ENCODE results near the gene UROC1.
"Not testable (repeated sequence)": the region's sequence is repeated elsewhere in the genome, so short reads cannot be mapped to it uniquely, and the experiment has no call there.

UROC1 gene

DNA sequence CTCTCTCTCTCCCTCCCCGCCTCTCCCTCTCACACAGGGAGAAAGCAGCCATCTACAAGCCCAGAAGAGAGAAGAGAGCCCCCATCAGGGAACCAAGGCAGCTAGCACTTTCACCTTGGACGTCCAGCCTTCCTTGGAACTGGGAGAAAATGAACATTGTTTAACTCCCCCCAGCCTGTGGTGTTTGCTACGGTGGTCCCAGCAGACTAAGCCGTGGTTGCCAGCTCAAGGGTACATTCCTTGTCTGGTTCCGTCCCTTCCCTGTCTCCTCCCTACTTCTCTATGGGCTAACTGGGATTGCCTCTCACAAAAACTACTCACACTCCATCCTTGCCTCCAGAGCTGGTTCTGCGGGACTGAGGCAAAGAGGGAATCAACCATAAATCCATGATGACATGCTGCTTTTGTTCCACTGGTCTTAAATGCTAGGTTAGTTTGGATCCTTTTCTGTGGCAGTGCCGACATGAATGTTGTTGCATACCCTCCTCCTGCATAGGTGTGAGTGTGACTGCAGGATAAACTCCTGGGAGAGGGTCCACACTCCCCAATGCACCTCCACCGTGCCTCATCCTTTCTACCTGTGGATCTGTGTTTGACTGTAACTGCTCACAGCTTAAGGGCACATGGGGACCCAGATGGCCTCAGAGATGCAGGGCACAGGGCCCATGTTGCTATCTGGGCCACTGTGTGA lies 29.1 kb upstream of the UROC1 start:
- no peak for DNase-seq

DNA sequence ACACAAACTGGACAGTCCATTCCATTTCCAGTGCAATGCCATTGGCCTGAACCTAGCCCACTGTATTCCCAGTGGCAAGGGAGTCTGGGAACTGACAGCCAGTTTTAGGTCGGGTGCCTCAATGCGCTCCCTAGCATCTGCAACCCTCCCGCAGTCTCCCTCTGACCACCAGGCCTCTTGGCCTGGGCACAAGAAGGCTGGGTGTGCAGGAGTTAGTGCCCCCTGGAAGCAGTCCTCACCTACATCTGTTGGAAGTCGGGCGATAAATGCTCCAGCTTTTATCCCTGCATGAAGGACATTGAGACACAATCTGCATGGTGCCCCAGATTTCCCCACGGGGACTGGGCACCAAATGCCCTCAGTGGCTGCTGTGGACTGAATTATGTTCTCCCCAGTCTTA lies 28.4 kb upstream of the UROC1 start:
- DNase-seq: no peak

DNA sequence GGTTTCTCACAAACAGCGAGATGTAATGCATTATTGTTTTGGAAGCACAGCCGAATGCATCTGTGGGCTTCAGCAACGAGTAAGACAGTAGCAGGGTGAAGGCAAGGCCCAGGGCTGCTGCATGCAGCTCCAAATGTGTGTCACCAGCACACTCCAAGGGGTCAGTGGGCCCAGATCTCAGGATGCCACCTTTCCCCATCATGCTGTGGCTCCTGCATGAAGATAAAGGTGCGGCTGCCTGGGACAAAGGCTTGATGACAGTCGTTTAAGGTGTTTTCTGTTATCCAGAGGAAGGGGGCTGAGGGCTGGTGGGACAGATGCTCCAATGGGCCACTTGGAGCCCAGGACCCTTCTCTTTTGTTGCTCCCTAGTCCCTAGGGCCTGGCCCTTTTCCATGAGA lies 28.0 kb upstream of the UROC1 start:
- DNase-seq: no peak

DNA sequence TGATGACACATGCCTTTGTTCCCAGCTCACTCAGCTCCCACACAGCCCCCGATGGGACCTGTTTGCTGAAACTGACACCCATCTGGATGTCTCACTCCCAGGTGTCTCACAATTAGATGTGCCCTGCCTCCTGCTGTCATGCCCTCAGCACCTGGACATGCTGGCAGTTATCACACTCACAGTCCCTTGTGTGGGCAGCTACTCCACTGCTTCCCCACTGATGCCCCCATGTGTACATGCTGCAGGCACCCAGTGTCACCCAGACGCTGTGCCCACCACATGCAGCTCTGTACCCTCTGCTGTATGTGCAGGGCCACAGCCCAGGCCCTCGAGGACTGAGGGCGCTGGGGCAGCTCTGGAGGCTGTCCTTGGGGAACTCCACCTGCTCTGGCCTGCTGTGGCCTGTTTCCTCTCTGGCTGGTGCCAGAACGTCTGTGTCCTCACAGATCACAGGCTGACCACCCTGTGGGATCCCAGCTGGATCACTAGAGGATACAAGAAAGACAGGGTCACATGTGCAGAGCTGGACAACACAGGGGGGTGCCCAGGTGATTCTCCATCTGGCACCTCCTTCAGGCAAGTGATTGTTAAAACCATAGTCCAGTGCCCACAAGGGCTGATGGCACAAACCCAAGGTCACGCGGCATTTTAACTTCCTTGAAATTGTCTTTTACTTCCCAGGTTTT lies 27.2 kb upstream of the UROC1 start:
- DNase-seq: no peak

DNA sequence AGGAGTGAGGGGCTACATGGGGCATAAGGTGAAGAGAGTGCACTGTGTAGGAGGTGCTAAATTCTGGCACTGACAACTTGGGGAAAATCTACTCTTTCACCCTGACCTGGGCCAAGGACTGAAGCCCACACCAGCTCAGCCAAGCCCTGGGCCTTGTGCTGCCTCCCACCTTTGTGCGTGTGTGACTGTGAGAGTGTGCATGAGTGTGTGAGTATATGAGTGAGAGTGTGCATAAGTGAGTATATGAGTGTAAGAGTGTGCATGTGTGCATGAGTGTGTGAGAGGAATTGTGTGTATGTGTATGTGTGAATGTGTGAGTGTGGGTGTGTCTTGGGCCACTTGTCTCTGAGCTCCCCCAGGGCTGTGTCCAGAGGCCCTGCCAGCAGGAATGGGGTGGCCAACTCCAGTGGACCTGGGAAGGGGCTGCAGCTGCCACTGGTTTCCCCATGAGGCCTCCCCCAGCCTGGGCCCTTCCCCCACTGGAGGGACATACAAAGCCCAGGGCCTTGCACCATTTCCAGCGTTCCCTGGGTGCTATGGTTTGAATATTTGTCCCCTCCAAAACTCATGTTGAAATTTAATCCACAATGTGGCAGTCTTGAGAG lies 26.0 kb upstream of the UROC1 start:
- no peak for DNase-seq

DNA sequence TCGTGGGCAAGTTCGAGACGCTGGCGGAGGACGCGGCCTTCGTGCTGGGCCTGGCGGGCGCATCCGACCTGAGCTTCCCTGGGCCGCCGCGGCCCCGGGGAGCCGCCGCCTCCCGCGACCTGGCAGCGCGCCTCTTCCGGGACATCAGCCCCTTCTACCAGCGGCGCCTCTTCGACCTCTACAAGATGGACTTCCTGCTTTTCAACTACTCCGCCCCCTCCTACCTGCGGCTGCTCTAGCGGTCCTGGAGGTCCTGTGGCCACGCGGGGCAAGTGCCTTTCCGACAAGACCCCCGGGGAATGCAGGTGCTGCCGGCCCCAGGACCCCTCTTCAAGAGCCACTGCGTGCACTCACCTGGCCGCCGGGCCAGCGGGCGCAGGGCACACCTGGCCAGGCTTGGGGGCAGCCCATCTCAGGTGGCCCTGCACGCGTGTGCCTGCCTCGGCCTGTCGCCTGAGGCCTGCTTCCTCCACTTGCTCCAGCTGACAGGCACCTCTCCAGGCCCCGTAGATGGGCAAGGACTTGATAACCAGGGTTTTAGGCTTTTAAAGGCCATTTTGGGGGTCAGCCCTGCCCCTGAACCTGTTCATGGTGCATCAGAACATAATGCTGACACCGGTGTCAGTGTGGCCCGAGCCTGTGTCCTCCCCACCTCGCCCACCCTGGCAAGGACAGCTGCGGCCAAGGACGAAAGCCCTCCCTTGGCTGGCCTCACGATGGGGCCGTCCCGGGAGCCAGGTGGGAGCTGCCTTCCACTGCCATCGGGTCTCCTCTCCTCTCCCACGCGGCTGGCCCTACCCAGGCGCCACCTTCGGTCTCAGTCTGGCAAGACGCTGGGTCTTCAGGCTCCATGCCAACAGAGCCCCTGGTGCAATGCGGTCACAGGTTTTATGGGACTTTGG lies 25.0 kb upstream of the UROC1 start:
- DNase-seq: no peak

DNA sequence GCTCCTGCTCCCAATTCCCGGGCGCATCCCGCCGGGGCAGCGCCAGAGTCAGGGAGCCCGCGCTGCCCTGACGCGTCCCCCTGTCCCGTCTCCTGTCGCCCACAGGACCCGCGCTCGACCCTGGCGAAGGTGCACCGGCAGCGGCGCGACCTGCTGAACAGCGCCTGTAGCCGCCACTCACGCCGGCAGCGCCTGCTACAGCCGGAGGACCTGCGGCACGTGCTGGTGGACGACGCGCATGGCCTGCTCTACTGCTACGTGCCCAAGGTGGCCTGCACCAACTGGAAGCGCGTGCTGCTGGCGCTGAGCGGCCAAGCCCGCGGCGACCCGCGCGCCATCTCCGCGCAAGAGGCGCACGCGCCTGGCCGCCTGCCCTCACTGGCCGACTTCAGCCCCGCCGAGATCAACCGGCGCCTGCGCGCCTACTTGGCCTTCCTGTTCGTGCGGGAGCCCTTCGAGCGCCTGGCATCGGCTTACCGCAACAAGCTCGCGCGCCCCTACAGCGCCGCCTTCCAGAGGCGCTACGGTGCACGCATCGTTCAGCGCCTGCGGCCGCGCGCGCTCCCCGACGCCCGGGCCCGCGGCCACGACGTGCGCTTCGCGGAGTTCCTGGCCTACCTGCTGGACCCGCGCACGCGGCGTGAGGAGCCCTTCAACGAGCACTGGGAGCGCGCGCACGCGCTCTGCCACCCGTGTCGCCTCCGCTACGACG lies 24.2 kb upstream of the UROC1 start:
- DNase-seq: no peak

DNA sequence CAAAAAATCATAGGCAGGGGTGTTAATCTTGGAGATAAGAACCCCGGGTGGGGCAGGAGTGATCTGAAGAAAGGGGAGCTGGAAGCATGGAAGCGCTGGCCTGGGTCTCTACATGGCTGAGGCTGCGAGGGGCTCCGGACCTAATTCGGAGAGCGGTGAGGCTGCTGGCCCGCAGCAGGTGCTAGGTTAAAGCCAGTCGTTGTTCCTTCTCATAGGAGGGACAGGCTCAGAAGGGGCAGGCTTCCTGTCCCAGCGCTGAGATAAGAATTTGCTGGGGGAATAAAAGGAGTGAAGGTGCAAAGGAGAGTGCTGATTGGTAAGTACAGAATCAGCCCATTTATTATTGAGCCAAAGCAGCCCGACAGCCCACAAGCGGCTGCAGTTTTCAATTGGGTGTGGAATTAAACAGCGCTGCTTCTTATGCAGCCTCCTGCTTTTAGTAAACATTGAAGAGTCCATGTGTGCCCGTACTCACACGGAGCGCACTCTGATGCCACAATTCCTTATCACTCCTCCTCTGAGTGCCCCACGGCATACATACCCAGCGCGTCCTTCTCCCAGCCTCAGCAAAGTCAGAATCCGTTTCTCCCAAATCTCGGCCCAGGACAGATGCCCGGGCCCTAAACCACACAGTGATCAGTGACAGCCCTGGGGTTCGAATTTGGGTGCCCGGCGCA lies 23.5 kb upstream of the UROC1 start:
- no peak for DNase-seq

DNA sequence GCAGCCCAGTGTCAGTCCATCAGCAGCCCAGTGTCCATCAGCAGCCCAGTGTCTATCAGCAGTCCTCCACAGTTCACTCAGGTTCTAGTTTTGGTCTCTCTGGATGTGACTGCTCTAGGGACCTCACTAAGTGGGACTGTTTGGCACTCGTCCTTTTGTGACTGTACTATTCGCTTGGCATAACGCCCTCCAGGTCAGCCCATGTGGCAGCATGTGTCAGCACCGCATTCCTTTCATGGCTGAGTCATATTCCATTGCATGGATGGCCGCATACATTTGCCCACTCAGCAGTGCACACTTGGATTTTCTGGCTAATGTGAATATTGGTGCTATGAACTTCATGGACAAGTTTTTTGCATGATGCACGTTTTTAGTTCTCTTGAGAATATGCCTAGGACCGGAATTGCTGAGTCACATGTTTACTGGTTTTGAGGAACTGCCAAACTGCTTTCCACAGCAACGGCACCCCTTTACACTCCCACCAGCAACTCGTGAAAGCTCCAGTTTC lies 22.8 kb upstream of the UROC1 start:
- DNase-seq: no peak

DNA sequence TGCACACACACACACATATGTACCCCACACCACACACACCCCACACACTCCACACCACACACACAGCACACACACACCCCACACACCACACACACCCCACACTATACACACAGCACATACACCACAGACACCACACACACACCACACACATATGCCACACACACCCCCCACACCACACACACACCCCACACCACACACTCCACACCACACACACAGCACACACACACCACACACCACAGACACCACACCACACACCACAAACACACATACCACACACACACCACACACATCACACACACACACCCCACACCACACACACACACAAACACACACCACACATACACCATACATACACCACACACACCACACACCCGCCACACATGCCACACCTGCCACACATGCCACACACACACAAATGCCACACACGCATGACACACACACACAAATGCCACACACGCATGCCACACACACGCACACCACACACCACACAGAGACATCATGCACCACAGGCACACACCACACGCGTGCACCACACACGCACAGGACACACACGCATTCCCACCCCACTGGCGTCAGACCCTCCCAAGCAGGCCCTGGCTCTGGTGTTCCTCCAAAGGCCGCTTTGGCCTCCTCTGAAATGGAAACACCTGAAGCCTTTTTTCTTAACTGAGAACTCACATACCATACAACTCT lies 22.1 kb upstream of the UROC1 start:
- no peak for DNase-seq

DNA sequence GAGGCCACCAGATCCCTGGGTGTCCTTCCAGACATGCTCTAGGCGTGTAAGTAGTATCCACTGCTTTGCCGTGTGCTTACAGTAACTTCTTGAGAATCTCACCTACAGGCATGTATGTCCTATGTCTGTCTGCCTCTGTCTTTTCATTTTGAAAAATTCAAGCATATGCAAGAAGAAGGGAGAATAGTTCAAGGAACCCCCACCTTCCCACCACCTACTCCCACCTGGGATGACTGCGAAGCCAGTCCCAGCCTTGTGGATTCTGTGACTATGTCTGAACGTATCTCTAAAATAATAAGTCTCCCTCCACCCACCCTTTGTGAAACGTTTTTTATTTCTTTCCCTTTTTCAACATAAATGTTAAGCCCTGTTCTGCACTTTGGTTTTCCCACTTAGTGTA lies 21.4 kb upstream of the UROC1 start:
- no peak for DNase-seq

DNA sequence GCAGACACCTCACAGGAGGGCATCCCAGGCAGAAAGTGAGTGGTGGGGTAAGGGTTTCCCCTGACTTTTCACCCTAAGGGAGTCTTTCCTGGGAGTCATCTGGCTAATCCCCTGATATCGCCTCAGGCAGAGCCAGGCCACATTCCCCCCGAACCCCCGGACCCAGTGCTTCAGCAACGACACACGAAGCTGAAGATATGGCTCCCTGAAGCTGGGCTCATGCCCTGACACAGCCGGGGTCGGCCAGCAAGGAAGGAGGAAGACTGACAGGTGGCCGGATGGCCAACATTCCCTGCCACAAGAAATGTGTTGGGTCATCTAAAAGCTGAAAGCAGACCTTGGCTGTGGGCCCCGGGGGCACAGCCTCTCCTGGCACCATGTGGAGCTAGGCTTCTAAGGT lies 20.7 kb upstream of the UROC1 start:
- no peak for DNase-seq

DNA sequence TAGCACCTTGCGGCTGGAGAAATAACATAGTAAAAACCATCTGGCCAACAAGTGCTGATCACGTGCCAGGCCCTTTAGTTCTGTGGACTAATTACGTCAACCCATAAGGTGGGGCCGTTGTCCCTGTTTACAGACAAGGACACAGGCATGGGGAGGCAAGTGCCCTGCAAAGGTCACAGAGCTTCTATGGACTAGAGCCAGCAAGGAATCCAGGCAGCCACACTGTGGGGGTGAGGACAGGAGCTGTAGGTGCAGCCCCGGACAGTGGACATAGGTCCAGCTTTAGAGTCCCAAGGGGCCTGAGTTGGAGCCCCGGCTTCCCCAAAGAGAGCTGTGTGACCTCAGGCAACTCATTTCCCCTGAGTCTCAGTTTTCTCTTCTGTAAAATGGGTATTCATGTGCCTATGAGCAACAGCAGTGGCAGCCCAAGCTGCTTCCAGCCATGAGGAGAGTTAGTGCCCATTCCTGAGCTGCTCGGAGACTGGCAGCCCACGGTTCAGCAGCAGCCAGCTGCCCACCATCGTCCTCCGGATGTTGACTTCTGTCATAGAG lies 20.2 kb upstream of the UROC1 start:
- DNase-seq: no peak

DNA sequence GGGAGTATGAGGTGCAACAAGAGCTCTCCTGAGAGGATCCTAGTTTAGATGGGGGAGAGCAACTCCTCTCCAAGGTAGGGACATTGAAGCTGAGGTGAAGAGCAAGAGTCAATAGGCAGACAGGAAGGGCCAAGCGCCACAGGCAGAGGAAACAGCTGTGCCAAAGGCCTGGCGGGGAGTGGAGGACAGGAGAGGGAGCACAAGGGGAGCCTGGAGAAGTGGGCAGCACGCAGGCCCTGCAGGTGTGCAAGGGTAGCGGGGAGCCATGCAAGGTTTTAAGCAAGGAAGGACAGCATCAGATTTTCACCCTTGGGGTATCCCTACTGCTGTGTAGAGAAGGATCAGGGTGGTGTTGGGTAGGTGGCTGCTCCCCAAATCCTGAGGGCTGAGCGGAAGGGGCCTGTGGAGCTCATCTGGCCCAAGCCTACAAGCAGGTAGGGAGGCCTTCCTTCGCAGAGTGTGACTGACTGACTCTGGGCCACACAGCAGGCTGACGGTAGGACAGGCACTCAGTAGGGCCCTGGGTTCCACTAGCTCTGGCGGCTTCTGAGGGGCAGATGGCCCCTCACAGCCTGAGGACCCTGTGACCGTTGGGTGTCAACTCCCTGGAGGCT lies 19.6 kb upstream of the UROC1 start:
- DNase-seq: no peak

DNA sequence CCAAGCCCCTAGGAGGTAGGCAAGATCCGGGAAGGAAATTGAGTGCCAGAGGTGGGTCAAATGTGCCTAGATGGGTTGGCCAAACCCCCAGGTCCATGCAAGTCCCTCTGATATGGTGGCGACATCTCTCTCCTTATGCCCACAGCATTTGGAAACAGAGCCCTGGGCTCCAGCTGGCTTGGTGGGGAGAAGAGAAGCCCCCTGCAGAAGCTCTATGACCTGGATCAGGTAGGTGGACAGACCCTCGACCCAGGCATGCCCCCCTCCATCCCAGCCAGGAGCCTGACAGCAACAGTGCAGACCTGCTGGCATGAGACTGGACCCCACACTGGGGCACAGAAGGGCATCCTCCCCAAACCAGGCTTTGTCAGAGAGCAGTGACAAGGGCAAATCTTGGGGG lies 18.6 kb upstream of the UROC1 start:
- DNase-seq: no peak

DNA sequence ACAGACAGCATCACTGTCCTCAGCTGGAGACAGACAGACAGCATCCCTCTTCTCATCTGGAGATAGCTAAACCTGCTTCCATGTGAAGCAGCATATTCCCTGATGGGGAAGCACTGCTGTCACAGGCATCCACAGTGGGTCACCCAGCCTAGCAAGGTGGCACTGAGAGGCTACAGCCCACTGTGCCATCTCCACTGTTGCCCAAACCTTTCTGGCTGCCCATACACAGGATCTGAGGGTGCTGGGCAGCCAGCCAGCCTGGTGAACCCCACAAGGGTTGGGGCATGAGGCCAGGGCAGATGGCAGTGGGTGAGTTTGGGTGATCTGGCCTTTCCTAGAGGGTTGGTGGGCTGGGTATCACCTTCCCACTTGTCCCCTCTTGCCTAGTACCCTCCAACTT lies 18.1 kb upstream of the UROC1 start:
- no peak for DNase-seq

DNA sequence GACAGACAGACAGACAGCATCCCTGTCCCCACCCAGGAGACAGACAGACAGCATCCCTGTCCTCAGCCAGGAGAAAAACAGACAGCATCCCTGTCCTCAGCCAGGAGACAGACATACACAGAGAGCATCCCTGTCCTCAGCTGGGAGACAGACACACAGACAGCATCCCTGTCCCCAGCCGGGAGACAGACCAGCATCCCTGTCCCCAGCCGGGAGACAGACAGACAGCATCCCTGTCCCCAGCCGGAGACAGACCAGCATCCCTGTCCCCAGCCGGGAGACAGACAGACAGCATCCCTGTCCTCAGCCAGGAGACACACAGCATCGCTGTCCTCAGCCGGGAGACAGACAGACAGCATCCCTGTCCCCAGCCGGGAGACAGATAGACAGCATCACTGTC lies 17.1 kb upstream of the UROC1 start:
- DNase-seq: not testable (repeated sequence)

DNA sequence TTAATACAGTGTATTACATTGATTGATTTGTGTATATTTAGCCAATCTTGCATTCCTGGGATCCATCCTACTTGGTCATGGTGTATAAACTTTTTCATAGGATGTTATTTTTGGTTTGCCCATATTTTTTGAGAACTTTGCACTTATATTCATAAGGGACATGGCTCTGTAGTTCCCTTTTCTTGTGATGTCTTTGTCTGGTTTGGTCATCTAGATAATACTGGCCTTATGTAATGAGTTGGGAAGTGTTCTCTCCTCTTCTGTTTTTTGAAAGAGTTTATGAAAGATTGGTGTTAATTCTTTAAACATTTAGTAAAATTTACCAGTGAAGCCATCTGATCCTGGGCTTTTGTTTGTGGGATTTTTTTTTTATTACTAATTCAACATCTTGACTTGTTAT lies 15.9 kb upstream of the UROC1 start:
- no peak for DNase-seq

DNA sequence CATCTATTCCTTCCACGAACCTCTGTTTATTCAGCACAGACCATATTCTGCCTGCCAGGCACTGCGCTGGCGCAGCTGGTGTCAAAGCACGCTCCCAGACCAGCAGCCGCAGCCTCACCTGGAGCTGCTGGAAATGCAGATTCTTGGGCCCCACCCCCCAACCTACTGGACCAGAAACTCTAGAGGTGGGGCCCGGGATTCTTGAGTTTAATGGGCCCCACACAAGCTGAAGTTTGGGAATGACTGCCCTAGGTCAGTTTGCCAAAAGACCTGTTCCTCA lies 13.4 kb upstream of the UROC1 start:
- DNase-seq: no peak

DNA sequence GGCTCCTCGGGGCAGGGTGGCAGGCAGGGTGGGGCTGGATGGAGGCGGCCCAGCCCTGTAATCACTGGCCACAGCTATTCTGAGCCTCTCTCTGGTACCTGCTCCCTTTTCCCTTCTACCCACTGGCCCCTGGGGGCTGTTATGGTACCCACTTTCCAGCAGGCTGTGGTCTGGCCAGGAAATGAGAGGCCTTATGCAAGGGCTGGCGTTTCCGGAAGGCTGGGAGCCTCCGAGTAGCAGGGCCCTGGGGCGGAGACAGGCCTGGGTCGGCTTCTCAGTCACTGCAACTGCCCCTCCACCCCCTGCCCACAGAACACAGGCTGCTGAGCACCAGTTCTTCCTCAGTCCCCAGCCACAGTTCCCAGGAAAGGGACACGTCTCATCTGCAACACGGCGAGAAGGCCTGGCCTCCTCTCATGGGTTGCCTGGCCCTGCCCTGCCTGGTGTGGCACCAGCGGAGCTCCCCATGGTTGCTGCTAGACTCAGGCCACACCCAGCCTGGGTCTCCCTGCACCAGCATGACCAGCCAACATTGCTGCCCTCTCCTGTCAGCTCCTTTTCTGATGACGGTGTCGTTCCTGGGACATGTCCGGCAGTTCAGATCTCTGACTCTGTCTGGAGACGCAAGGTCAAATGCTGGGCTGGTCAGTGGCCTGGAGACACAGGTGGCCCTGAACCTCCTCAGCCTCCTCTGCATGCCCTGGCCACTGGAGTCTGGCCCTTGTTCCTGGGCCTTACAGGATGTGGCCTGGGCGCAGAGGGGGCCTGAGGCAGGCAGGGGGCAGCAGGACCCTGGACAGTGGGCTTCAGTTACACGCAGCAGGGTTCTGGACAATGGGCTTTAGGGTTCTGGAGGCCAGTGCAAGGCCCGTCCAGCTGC lies 12.8 kb upstream of the UROC1 start:
- no peak for DNase-seq

Measured in NCI-H1436 treated with DMSO at 0.1 percent for 48 hours (cell line).